Inflammatory macrophage treated with lipopolysaccharide for 1 hour (primary cell): Measurements from ENCODE around the gene LRIG1.

Source experiments
- DNase-seq, 2 donors: peaks; one replicate each; pipeline ENCODE4 v3.0.0-alpha.2; 2020 to 2022

LRIG1 gene

DNA sequence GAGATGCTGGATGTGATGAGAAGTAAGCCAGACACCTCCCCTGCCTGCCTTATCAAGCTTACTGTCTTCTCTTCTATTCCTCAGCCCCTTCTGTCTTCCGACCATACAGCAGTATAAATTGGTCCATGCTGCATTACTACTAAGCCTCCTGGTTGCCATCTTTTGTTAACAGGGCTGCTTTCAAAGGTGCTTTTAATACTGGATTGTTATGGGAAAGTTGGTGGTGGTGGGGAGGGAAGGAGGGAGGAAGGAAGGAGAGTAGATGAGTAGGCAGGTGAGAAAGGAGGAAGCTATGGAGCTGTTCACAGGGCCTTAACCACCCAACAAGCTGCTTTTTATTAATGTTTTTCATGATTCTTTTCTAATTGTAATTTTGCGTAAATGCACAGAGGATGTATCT lies 165.2 kb downstream of the LRIG1 start:
- DNase-seq = no peak
